ENCODE results near the gene LARP1.

LARP1 gene

DNA sequence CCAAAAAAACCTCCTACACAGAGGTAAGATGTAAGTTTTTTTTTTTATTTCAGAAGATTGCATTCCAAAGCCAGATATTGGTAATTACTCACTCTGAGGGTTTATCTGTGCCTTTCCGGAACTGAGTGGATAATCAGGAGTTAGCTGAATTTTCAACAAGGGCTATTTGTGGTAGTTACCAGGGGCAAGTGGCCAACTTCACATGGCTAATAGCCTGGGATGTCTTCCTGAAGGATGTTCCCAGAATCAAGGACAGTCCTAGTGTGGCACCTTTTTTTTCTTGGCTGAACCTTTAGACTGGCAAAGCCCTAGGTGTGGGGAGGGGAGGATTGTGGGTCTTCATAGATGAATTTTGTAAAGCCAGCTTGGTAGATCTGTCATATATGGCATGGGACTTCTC, 7.1 kb downstream of the LARP1 start:
- no peak for DNase-seq (ENCODE audit: low spot score)

DNA sequence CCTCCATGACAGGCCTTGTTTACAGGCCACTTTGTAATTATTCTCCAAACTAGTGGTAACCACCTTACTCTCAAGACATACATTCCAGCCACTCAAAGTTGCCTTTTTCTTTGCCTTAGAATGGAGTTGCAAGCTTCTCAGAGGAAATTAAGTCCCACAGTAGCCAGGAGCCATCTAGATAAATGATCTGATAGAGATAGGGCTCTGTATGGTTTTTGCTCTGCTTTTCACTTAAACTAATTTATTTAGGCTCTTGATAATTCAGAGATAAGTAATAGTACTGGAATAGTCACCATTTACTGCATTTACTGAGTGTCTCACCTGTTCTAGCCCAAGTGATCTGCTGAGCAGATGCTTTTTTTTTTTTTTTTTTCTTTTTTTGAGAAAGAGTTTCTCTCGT, 7.5 kb downstream of the LARP1 start:
- DNase-seq (ENCODE audit: low spot score) = no peak

DNA sequence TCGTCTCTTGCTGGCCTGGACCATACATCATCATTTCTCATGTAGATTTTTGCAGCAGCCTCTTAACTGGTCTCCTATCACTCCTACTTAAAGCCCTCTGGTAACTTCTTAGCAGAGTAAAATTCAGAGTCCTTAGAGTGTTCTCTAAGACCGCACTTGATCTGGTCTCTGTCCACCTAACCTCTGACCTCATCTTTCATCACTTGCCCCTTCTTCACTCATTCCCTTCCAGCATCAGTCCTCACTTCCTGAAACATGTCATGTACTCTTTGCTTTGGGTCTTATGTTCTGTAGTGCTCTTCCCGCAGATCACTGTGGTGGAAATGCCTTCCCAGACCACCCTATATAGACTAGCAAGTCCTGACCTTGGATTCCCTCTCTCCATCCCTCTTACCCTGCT, 9.8 kb downstream of the LARP1 start:
- DNase-seq (ENCODE audit: low spot score) = no peak

DNA sequence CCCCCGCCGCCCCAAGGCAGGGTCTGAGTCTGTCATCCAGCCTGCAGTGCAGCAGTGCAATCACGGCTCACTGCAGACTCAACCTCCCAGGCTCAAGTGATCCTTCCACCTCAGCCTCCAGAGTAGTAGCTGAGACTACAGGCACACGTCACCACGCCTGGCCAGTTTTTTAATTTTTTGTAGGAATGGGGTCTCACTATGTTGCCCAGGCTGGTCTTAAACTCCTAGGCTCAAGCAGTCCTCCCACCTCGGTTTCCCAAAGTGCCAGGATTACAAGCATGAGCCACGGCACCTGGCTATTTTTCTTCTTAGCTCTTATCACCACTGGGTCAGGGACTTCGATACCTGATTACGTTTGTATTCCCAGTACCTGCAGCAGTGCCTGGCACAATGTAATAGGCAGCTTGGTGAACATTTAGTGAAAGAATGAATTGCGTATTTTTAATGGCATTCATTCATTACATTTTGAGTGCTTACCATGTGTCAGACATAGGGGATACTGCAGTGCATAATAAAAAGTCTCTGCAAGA, 10.3 kb downstream of the LARP1 start:
- no peak for DNase-seq (ENCODE audit: low spot score)

DNA sequence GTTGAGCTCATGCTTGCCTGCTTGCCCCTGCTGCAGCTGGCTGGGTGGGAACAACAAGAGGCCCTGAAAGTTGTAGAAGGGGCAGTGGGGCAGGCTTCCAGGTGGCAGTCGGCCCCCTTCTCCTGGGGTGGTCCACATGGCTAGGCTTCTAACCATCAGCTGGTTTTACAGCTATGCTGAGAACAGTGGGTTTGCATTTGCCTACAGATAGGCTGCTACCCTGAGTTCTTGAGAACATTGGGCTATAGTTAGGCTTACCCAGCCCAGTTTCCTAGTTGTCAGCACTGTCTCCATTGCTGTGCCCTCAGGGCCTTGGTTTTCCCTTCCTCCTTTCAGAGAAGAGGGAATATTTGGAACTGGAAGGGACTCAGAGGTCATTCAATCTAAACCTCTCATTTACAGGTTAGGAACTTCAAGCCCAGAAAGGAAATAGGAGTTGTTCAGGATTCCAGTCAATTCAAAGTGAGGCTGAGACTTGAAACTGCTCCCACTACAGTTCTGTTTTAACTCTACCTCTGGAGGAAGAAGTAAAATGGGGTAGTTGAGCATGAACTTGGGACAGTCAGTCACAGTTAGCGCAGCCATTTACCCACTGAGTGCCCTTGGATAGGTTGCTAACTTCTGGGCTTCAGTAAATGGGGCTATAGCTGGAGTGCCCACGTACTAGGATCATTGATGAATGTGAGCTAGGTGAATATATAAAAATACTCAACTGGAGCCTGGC, 11.5 kb downstream of the LARP1 start:
- DNase-seq (ENCODE audit: low spot score) = no peak

DNA sequence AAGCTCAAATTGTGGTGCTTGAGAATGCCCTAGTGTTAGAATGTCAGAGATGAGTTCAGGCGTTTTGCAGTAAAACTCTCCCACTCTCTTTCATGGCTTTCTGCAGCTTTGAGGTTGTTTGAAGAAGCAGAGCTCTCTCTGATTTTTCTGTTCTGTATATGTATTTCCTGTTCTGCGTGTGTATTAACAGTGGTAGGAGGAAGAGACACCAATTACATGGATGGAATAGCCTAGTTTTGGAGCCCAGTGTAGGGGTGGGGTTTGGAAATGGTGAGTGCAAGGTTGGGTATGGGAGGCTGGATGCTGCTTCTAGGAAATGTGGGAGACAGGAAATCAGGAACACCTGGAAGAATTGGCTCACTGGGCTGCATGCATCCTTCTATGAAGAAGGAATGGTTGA, 12.4 kb downstream of the LARP1 start:
- no peak for DNase-seq (ENCODE audit: low spot score)

DNA sequence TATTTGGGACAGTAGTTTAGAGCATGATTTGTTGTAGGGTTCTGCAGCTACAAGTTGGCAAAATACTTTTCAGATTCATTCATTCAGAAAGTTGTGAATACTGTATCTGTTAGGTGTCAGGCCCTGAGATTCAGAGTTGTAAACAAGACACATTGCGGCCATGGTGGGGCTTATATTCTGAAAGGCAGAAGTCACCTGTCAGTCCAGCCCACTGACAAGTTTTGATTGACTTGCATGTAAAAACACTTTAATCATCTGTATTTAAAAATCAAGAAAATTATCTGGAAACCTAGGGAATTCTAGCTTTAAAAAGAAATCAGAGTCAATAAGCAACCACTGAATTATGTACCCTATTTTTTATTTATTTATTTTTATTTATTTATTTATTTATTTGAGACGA, 13.0 kb downstream of the LARP1 start:
- DNase-seq (ENCODE audit: low spot score) = no peak

DNA sequence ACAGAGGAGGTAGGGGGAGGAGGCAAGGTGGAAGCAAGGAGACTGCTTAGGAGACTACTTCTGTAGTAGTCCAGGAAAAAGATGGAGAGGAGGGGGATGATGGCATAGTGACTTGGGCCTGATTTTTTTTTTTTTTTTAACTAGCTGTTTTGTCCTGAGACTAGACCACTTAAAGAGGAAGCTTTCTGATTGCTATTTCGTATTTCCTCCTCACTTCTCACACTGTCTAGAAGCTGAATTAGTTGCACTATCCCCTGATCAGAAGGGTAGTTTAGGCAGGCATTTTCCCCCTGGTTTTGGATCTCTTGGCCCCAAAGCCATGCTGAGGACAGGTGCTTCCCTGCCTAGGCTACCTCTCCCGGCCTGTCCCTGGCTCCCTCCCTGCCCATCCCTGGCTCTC, 14.9 kb downstream of the LARP1 start:
- no peak for DNase-seq (ENCODE audit: low spot score)

DNA sequence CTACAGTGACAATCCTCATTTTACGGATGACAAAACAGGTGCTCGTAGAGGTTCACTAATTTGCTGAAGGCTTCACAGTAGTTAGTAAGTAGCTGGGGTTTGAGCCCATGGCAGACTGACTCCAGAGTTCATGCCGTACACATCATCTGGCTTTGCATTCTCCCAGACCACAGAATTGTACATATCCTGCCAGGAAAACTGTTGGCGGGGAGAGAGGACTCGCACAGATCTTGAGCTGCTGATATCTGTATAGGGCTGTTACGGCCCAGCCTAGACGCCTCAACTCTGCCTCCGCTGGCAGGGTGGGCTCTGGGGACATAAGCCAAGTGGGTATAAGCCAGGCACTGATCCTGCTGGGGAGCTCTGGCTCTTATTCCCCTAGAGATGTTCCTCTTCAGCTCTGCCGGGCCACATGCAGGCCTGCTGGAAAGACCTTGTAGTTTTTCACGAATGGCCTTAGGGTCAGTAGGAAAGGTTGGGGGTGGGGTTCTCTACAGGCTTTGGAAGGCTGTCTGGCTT, 16.3 kb downstream of the LARP1 start:
- DNase-seq (ENCODE audit: low spot score) = peak; percentile 86

DNA sequence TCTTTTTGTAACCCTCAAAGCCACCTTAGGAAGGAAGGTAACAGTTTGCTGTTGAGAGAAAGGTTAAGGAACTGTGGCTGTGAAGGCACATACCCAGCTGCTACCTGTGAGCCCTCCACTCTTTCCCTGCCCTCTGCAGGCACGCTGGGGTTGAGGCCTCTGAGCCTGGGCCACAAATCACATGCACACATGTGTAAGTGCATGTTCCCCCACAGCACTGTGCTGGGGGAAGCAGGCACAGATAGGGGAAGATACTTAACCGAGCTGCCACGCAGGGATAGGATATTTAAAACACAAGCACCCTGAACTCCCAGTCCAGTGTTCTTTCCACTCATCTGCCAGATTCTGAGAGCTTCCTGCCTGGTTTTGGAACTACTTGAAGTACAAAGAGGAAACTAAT, 18.1 kb downstream of the LARP1 start:
- DNase-seq (ENCODE audit: low spot score) = no peak

DNA sequence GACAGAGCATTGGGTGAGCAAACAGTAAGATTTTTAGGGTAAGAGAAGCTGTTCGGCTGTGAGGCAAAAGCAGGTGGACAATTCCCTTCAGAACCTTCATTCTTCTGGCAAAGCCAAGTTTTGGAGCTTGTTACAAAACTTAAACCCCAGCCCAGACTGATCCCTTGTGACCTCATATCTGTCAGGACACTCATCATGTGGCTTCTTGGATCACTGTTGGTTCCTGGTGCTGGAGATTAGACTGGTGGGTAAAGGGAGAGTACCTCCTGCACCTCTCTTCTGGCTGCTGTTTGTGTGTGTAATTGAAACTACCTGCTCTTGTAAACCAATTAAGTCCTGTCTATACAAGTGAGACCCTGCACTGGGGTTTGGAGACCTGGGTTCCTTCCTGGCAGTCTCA, 21.0 kb downstream of the LARP1 start:
- DNase-seq (ENCODE audit: low spot score) = no peak

DNA sequence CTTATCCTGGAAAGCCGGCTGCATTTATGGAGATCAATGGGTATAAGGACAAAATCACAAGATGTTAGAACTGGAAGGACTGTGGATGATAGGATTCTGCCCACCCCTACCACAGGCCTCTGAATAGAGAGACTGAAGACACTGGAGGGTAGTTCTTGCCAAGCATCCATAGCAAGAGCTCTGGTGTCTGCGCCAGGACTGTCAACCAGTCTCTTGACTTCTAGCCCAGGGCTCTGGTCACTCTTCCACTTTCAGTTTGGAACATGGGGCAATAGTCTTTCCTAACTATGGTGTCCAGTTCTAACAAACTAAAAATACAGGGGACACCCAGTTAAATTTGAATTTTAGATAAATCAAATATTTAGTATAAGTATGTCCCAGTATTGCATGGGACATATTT, 23.4 kb downstream of the LARP1 start:
- DNase-seq (ENCODE audit: low spot score) = no peak

DNA sequence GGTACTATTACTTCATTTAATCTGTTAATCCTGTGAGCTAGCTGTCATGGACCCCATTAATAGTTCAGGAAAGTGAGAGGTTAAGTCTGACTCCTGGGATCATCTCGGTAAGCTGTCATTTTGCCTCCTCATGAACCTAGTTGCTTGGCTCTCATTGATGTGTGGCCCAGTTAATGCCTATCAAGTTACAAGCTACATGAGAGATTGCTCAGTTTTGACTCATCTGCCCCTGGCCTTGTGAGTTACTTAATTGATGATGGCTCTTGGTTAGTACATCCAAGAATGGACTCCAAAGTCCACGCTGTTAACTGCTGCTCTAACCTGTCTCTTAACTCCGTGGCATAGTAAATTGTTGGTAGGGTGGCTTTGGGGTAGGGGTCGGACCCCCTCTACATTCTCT, 23.9 kb downstream of the LARP1 start:
- DNase-seq (ENCODE audit: low spot score) = peak; percentile 67

DNA sequence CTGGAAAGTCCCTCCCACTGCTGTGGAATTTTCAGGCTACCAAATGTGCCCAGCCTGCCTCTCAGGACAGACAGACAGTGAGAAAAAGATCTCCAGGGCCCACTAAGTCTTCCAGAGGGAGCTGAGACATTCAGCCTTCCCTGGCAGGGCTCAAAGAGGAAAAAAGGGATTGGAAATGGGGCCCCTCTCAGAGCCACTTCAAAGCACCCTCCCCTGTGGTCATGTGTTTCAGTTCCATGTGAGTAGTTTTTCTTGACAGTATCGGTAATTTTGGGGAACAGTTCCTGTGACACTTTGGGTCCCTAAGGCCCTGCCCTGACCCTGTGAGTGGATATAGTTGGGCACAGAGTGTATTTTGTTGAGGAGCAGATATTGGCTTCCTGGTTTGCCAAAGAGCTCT, 25.0 kb downstream of the LARP1 start:
- DNase-seq (ENCODE audit: low spot score) = no peak

DNA sequence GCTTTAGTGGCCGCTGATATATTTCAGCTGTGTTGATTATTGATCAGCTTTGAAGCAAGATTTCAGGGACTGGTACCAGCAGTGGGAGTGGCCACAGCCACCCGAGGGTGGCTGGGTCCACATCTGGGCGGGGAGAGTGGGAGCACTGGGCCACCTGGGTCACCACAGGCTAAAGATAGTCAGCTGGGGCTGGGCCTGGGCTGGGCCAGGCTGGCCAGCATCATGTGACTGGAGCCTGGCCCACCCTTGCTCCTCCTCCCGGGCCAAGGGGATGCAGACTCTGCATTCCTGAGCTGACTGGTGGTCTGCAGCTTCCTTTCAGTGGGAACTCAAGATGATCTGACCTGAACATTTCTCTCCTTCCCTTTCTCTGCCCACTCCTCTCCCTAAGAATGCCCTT, 27.1 kb downstream of the LARP1 start:
- DNase-seq (ENCODE audit: low spot score) = no peak

DNA sequence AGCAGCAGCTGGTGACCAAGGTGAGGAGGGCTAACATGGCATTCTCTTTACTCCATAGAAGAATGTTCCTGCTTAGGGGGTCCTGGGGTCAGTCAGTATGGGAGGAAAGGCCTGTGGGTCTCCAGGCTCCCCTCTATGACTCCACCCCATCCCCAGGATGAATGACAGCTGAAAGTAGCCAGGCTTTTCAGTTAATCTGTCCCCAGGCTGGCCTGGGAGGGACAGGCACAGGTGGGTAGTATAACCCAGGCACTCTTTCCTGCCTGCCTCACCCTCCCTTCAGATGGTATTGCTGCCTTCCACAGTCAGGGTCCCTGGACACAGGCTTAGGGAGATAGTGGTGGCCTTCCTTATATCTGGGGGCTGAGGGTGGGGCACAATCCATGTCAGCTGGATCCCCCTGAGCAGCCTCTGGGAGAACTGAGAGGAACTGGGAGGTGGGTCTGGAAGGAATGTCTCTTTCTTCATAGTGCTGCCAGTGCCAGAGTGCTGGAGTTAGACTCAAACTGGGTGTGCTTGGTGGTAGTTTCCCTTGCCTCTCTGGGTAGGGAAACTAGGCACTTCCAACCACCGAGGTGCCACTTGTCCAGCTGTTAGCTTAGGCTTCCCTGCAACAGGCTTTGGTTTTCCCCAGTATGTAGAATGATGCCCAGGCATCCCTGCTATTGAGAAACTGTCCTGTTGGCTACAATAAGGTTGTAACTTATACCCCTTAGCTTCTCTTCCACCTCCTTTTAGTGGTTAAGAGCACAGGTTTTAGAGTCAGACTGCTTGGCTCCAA, 27.8 kb downstream of the LARP1 start:
- no peak for DNase-seq (ENCODE audit: low spot score)

DNA sequence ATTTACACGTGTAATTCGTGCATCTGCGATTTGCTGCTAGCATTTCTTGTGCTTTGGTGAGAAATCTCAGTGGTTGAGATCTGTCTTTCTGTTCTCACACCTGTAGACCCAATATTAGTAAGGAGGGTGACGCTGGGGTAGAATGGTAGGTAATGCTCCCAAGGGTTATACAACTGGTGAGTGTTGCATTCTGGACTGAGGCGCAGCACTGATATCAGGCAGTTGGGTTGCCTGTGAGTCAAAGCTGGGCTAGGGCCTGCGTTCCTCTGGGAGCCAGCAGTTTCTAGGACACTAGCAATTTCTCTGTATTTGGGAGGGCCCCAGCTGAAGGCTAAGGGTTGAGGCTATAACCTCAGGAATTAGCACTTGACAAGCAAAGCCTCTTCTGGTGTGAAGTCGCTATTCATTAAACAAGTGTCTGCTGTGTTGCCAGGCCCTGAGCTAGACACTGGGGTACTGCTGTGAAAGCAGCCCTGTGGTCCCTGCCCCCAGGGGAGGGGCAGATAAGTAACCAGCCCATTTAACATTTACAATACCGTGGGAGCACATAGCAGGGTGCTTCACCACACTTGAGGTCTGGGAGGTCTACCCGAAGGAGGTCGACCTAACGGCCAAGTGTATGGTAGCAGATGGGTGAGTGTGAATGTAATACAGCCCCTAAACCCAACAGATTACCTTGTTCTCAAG, 28.7 kb downstream of the LARP1 start:
- DNase-seq (ENCODE audit: low spot score) = peak; percentile 28

DNA sequence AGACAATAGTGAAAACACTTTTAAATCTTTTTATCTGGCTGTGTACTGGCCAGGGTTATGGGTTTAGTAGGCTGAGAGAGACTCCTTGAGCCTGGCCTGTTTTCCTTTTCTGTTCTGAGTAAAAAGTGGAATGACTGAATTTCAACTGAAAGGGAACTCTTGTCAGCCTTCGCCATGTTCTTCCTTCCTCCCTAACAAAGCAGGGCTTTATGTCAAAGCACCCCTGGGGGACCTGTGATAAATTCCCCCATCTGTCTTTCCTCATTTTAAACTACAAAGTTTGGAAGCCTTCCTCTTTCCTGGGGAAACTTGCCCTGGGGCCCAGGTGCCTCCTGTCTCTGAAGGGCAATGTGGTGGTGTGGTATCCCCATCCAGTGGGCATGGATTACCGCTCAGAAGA, 29.7 kb downstream of the LARP1 start:
- DNase-seq (ENCODE audit: low spot score) = no peak

DNA sequence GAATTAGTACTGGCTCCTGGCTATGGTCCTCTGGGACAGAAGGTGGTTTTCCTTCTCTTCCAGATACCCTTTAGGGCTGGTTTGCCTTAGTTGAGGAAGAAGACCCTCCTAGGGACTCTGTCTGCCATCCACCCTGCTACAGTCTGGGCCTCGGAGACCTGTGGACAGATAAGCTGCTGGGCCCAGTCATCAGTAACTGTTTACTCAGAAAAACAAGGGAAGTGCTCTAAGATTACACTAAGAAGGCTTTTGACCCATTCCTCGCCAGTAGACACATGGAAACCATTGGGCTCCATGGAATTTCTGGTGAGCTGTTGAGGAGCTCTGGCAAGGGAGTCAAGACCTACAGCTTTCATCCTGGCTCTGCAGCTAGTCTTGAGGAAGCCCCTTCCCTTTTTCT, 31.2 kb downstream of the LARP1 start:
- DNase-seq (ENCODE audit: low spot score) = no peak

DNA sequence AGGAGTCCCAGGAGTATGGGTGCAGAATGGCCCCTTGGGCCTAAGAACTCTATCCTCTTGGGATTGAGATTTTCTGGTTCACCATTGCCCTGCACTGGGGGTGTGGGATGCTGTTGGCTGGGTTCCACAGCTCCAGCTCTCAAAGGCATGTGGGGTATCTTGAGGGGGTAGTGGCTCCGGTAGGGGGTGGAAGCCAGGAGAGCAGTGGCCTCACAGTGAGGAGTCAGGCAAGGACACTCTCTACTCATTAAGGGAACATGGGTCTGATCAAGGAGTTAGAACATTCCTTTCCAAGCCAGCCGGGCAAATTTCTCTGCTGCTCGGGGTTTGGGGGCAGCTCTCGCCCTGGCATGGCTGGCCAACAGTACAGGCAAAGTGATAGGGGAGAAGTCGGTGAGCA, 33.0 kb downstream of the LARP1 start:
- DNase-seq (ENCODE audit: low spot score) = no peak

DNA sequence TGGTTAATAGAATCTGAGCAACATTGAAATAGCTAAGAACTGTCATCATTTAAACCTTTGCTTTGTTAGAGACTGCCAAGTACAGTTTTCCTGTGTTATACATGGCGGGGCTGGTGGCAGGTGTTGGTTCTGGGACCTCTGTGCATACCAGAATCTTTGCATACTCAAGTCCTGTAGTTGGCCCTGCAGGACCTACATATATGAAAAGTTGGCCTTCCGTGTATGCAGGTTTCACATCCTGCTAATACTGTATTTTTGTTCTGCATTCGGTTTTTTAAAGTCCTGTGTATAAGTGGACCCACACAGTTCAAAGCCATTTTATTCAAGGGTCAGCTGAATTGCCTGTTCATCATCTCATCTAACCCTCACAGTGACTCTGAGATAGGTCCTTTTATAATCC, 36.4 kb downstream of the LARP1 start:
- DNase-seq (ENCODE audit: low spot score) = no peak

DNA sequence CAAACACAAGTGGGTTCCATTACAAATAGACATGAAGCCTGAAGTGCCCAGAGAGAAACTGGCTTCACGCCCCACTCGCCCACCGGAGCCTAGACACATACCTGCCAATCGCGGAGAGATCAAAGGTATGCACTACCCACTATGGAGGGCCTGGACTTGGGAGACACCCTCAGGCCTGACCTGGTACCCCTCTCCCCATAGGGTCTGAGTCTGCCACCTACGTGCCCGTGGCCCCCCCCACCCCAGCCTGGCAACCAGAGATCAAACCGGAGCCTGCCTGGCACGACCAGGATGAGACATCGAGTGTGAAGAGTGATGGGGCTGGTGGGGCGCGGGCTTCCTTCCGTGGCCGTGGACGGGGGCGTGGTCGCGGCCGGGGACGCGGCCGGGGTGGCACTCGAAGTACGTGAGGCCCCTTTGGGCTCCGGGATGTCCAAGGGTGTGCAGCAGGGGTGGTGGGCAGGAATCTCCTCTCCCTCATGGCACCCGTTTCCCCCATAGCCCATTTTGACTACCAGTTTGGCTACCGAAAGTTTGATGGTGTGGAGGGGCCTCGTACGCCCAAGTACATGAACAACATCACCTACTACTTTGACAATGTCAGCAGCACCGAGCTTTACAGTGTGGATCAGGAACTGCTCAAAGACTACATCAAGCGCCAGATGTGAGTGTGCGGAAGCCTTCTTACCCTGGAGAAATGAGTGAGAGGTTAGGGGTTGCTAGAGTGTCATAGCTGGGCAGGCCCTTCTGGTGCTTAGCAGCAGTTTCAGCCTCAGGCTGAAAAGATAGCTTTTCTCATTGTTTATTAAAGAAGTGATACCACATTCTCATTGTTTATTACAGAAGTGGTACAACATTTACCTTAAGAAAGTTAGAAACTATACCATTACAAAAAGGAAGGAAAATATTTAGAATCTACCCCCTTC, 38.7 kb downstream of the LARP1 start:
- no peak for DNase-seq (ENCODE audit: low spot score)
